Urinary bladder (tissue), 4 donors: ENCODE results near the gene PRXL2B. TPM values are rescaled to one million over a fixed set of nuclear protein-coding genes. Genes with fewer than 3 reads are reported as not detected.
"Not testable (repeated sequence)": the region's sequence is repeated elsewhere in the genome, so short reads cannot be mapped to it uniquely, and the experiment has no call there.

Experiments
- DNase-seq: peaks from one replicate; pipeline ENCODE4 v3.0.0-alpha.2; 2015; ENCODE audit errors: extremely low spot score
- H3K27ac ChIP-seq: one replicate; pipeline ENCODE4 v1.5.1; 2013; ENCODE audit warnings: low read depth, mild to moderate bottlenecking, moderate library complexity
- H3K36me3 ChIP-seq: one replicate; pipeline ENCODE4 v1.6.1; 2013; ENCODE audit warnings: mild to moderate bottlenecking, moderate library complexity; ENCODE audit not compliant: insufficient read depth
- H3K4me1 ChIP-seq: one replicate; pipeline ENCODE4 v1.6.1; 2013; ENCODE audit warnings: mild to moderate bottlenecking, moderate library complexity; ENCODE audit not compliant: insufficient read depth
- H3K4me3 ChIP-seq: one replicate; pipeline ENCODE4 v1.5.1; 2013; ENCODE audit warnings: low read depth, low read length
- WGBS: extraction: QIAGEN DNeasy Blood & Tissue Kit; methylation state at CpG from one replicate; pipeline ENCODE4 v1.1.7; 2013; 5-methylcytosine and 5-hydroxymethylcytosine counted together
- polyA plus RNA-seq: library from polyadenylated mRNA; stranded (reverse); fragments of 200-250 nt; gene quantifications from one replicate; pipeline ENCODE4 v1.2.3, GENCODE V29; 2013
- total RNA-seq: library from RNA; depleted of rRNA; stranded (reverse); fragments of >200 nt; gene quantifications from one replicate; pipeline ENCODE4 v1.2.3, GENCODE V29; 2014
- donor health status: healthy with polysubstance abuse.
- donor health status: healthy.

Gene PRXL2B
- total and polyA plus RNA-seq, 2 donors, result 8.9 to 25.0 TPM

GRCh38 chr1:2609319-2610035, 22.9 kb downstream of the PRXL2B start:
- H3K4me1 ChIP-seq, result no peaks in the 10 kb centered on the region
- 87% methylated on average over 34 of the region's 34 CpGs for WGBS
- no peak overlapping the region for H3K4me3 ChIP-seq
- no peak overlapping the region for H3K27ac ChIP-seq
- no peak for DNase-seq
- no peaks in the 10 kb centered on the region for H3K36me3 ChIP-seq

DNA sequence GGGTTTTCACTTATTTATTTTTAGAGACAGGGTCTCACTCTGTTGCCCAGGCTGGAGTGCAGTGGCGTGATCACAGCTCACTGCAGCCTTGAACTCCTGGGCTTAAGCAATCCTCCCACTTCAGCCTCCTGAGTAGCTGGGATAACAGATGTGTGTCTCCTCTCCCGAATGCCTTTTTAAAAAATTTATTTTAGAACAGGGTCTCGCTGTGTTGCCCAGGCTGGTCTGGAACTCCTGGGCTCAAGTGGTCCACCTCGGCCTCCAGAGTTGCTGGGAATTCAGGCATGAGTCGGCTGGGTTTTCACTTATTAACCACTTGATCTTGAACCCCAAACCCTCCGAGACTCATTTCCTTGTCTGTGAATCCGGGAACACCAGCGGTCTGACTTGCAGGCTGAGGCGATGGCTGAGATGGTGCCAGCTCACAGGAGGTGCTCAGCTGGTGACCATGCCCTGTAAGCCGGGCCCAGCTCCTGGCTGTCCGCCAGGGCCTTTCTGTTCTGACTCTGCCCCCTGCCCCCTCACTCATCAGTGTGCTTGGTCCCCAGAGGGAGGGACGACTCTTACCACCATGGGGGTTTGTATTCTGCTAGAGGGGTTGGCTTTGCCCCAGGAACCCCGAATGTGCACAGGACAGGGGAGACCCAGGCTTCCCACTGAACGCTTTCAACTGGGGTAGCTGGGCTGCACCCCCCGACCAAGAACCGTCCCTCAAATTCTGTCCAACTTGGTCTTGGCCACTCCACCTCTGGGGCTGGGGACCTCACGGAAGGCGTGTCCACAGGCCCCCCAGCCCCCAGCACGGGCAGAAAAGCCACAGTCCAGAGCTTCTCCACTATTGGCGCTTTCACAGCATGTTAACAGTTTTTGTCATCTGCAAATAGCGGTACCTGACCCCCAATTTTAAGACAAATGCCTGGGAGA, 23.7 kb downstream of the PRXL2B start:
- Histone ChIP-seq H3K4me3 (no peak overlapping the region), H3K36me3 (no peaks in the 10 kb centered on the region), H3K4me1 (no peaks in the 10 kb centered on the region), H3K27ac (no peak overlapping the region)
- WGBS, result 65% methylated on average over 21 of the region's 21 CpGs
- no peak for DNase-seq

DNA sequence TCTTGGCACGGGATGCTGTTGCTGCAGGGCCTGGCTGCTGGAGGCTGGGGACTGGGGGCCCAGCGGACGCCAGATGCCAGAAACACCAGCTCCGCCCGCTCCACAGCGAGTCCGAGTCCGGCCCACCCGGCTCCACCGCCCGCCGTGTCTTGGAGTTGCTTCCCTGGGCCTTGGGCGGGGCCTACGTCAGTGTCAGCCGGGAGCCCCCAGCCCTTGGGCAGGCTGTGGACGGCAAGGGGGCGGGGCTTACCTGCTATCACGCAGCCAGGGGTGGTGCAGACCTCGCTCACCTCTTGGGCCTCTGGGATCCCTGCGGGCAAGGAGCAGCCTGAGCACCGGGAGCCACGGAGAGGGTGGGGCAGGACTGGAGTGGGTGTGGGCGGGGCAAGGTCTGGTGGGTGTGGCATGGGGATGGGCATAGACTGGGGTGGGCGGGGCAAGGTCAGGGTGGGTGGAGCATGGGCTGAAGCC, 24.5 kb downstream of the PRXL2B start:
- DNase-seq, result no peak
- 8% methylated on average over 24 of the region's 24 CpGs for WGBS
- H3K4me3 ChIP-seq, result no peak overlapping the region
- H3K27ac ChIP-seq, result no peak overlapping the region
- H3K4me1 ChIP-seq, result no peaks in the 10 kb centered on the region
- no peaks in the 10 kb centered on the region for H3K36me3 ChIP-seq

GRCh38 chr1:2611621-2612437, 25.3 kb downstream of the PRXL2B start:
- H3K4me3 ChIP-seq, result no peak overlapping the region
- no peak for DNase-seq
- no peaks in the 10 kb centered on the region for H3K4me1 ChIP-seq
- H3K27ac ChIP-seq, result no peak overlapping the region
- no peaks in the 10 kb centered on the region for H3K36me3 ChIP-seq
- WGBS, result 83% methylated on average over 19 of the region's 19 CpGs

DNA sequence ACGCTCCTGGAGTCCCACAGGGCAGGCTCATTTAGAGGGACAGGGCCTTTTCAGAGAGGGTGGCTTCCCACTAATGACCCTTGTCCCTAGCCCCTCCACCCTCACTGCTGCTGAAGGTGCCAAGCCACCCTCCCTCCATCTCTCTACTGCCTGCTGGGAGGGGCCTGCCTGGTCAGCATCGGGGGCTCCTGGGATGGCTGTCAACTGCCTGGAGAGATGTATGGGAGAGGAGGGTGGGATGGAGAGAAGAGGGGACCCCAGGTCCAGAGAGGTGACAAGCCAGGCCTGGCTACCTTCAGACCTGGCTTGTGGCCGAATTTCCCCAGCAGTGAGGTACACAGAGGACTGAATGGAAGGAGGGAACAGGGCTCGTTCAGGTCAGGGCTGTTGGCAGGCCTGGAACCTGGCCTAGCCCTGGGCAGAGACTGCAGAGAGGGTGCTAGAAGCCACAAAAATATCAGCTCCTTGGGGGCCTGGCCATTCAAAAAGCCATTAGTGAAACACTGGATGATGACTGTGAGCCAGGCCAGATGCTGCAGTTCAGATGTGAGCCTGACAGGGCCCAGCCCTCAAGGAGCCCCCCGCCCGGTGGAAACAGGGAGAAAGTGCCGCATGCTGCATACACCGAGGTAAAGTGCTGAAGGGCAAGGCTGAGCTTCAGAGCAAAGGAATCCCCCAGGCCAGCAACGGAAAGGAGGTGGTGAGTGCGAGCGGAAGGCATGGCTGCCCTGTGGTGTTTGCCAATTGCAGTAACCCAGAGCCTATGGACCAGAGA, 26.2 kb downstream of the PRXL2B start:
- H3K36me3 ChIP-seq, result no peaks in the 10 kb centered on the region
- WGBS, result 77% methylated on average over 11 of the region's 11 CpGs
- H3K4me3 ChIP-seq, result no peak overlapping the region
- no peaks in the 10 kb centered on the region for H3K4me1 ChIP-seq
- H3K27ac ChIP-seq, result no peak overlapping the region
- DNase-seq, result no peak

DNA sequence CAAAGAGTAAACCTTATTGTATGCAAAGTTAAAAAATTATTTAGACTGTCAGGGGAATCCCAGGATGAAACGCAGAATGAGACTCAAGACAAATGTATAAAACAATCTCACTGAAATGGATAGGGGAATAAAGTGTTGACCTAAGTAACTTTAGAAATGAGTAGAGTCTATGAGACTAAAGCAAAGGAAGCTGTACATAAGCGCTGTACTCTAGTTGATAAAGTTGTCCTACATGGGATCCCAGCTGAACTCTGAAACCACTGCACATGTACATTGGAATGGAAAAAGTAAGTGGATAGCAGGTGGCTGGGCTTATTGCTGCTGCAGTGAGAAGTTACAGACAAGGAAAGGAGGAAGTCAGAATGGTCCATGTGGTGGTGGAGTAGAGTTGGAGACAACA, 27.6 kb downstream of the PRXL2B start:
- Histone ChIP-seq H3K4me1 (no peaks in the 10 kb centered on the region), H3K4me3 (no peak overlapping the region), H3K27ac (no peak overlapping the region), H3K36me3 (no peaks in the 10 kb centered on the region)
- 95% methylated on average over 2 of the region's 2 CpGs for WGBS
- DNase-seq, result no peak

- Histone ChIP-seq H3K36me3 (no peaks in the 10 kb centered on the region), H3K27ac (no peak overlapping the region), H3K4me3 (no peak overlapping the region), H3K4me1 (no peaks in the 10 kb centered on the region)
- 1% methylated on average over 1 of the region's 1 CpG for WGBS
- no peak for DNase-seq
Measured at GRCh38 chr1:2617971-2618470, 31.4 kb downstream of the PRXL2B start.

DNA sequence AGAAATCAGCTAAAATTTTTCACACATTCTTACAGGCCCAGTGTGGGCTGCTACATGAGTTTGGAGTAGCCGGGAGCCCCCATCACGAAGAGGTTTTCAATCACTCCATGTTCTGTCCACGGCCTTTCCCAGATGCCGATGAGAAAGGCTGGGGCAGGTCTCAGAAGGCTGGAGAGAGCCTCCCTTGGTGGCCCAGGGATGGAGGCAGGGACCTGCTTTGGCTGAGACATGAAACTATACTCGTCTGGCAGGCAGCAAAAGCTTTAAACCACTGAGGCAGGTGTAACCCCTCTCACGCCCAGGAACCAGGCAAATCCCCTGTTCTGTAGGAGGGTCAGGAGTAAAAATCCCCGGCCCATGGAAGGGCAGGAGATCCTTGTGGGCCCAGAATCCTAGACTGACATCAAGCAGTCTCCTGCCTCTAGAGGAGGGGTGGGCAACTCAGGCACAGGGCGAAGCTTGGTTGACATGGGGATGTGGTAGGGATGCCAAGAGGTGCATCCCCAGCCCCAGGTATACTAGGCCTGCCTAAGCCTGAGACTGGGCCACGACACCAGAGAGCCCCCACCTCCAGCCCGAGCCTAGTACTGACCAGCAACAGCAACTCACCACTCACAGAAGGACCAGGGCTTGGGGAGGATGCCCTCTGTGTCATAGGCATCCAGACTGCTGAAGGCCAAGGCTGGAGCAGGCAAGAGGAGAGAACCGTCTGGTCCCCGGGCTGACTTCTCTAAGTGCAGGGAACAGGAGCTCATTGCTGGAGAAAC, 37.2 kb downstream of the PRXL2B start:
- 82% methylated on average over 12 of the region's 12 CpGs for whole genome bisulfite sequencing
- no peak for DNase-seq
- Histone ChIP-seq H3K4me3 (no peak overlapping the region), H3K36me3 (no peaks in the 10 kb centered on the region), H3K4me1 (no peaks in the 10 kb centered on the region), H3K27ac (no peak overlapping the region)

- no peaks in the 10 kb centered on the region for H3K4me1 ChIP-seq
- no peaks in the 10 kb centered on the region for H3K36me3 ChIP-seq
- no peak overlapping the region for H3K27ac ChIP-seq
- WGBS, result 78% methylated on average over 13 of the region's 13 CpGs
- DNase-seq, result no peak
- H3K4me3 ChIP-seq, result no peak overlapping the region
Measured at GRCh38 chr1:2624735-2625300, 38.2 kb downstream of the PRXL2B start.

- no peak overlapping the region for H3K4me3 ChIP-seq
- no peaks in the 10 kb centered on the region for H3K4me1 ChIP-seq
- WGBS, result 84% methylated on average over 10 of the region's 10 CpGs
- H3K27ac ChIP-seq, result no peak overlapping the region
- DNase-seq, result no peak
- no peaks in the 10 kb centered on the region for H3K36me3 ChIP-seq
Measured at GRCh38 chr1:2625311-2625710, 38.7 kb downstream of the PRXL2B start.

DNA sequence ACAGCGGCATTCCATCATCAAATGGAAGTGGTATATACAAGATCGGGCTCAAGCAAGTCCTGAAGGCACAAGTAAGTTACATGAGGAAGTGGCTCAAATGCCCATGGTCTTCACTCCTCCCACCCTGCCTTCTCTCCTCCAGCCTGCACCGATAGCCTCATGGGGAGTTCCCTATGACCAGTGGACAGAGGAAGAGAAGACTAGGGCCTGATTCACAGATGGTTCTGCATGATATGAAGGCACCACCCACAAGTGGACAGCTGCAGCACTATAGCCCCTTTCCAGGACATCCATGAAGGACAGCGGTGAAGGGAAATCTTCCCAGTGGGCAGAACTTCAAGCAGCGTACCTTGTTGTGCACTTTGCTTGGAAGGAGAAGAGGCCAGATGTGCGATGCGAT, 39.2 kb downstream of the PRXL2B start:
- H3K36me3 ChIP-seq, H3K4me3 ChIP-seq, H3K27ac ChIP-seq, DNase-seq, H3K4me1 ChIP-seq: not testable (repeated sequence)
- 74% methylated on average over 7 of the region's 7 CpGs for WGBS

- Histone ChIP-seq H3K4me1 (no peaks in the 10 kb centered on the region), H3K36me3 (no peaks in the 10 kb centered on the region), H3K4me3 (no peak overlapping the region), H3K27ac (no peak overlapping the region)
- no peak for DNase-seq
- WGBS, result 34% methylated on average over 6 of the region's 6 CpGs
Measured at GRCh38 chr1:2627746-2628145, 41.2 kb downstream of the PRXL2B start.
